Stimulated activated CD4-positive, alpha-beta T cell treated with anti-CD3 and anti-CD28 coated beads, TNF-alpha, amount 100 ng/mL, for 4 hours (primary cell): ENCODE data around the gene PCLAF.
"Not testable (repeated sequence)": the region's sequence is repeated elsewhere in the genome, so short reads cannot be mapped to it uniquely, and the experiment has no call there.

Experiments used
- DNase-seq, 3 experiments: peaks; one replicate each; pipeline ENCODE4 v3.0.0-alpha.2; 2020; ENCODE audit warnings: low read depth in 3 of 3

PCLAF gene

DNA sequence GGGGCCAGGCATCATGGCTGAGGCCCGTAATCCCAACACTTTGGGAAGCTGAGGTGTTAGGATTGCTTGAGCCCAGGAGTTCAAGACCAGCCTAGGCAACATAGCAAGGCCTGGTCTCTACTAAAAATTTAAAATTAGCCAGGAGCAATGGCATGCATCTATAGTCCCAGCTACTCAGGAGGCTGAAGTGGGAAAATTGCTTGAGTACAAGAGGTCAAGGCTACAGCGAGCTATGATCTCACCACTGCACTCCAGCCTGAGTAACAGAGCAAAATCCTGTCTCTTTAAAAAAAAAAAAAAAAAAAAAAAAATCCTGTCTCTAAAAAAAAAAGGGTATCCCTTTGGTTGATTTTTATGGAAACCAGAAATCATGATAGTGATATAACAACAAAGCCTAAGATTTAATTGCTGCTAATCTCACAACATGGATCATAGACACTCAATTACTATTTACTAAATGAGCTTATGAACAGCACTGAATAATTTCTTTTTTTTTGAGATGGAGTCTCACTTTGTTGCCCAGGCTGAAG is 12.1 kb downstream of the PCLAF start:
- DNase-seq, result no peak

DNA sequence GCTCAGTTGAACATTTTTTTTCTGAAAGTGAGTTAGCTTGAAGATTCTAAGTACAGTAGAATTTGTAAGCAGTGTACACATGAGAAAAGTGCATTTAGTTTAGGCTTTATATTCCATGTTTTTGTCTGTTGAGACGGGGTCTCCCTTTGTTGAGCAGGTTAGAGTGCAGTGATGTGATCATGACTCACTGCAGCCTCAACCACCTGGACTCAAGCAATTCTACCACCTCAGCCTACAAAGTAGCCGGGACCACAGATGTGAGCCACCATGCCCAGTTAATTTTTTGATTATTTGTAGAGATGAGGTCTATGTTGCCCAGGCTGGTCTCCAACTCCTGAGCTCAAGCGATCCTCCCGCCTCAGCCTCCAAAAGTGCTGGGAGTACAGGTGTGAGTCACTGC is 20.0 kb downstream of the PCLAF start:
- no peak for DNase-seq

DNA sequence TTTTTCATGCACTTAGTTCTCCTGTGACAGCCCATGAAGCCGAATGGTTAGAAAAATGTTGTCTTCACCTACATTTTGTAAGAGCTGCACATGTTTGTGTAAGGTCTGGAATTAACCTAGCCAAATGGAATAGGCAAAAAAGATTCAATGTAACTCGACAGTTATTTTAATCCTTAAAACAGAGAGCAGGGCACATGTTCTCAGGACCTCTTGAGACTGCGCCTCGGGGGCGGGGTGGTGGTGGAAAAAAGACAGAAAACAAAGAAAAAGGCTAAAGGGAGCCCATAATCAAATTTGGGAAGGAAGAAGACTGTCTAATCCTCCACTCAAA is 24.6 kb downstream of the PCLAF start:
- no peak for DNase-seq

DNA sequence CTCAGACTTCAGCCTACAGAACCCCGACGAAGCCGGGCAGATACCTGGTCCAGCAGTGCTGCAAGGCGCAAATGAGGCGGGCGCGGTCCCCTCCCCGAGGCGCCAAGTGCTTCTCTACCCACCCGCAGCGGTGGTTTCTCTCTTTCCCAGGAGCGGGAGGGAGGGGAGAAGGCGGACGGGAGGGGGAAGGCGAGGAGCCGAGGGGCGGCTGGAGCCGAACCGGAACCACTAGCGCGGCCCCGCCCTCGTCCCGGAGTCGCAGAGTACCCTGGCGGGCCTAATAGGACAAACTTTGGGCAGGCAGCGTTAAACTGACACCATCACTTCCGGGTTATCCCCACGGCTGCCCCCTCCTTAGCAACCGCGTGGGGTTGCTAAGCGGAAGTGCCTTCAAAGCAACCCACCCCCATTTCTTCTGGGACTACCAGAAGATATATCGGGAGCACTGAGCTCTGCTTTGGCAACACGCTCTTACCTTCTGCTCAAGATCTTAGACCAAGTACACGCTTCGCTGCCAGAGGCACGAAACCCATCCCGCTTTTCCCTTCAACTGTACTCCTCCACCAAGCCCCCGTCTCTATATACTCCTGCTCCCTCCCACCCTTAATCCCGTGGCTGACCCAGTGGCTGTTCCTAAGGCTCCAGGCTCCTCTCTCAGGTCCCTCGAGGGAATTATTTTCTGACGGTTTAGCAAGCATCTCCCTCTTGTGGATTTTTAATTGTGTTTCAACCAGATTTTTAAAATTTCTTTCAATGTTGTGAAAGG is 25.1 kb downstream of the PCLAF start, which contains the start of gene CSNK1G1:
CSNK1G1 (minus strand) TSS at position 230 of the 766 bp plus-strand sequence. CDS start 55,674 bp downstream, outside the sequence.
- DNase-seq, result peak; percentile 83 to 90 (median 87)

DNA sequence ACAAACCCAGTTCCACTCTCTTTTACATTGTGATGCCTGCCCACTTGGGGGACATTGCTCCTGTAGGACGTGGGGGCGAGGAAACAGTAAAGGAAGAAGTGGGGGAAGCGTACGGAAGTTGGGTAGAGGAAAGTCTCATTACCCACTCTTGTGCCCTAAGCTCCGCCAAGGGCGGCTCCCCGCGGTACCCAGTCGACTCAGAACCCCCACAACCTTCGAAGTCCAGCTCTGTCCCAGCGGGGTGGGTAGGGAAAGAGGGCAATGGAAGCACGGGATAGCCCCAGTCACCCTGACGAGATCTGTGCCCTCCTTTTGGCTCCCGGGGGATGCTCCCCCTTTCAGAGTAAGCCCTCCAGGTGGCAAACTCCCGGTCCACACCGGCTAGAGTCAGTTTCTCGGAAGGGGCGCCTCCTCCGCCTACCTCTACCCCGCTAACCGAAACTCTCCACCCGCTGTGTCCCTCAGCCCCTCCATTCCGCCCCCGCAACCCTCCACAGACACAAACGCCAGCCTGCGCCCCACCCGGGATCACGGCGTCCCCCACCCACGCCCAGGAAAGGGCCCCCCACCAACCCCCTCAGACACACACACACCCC is 25.8 kb downstream of the PCLAF start:
- peak in 1 of 3 experiments; percentile 46 for DNase-seq

DNA sequence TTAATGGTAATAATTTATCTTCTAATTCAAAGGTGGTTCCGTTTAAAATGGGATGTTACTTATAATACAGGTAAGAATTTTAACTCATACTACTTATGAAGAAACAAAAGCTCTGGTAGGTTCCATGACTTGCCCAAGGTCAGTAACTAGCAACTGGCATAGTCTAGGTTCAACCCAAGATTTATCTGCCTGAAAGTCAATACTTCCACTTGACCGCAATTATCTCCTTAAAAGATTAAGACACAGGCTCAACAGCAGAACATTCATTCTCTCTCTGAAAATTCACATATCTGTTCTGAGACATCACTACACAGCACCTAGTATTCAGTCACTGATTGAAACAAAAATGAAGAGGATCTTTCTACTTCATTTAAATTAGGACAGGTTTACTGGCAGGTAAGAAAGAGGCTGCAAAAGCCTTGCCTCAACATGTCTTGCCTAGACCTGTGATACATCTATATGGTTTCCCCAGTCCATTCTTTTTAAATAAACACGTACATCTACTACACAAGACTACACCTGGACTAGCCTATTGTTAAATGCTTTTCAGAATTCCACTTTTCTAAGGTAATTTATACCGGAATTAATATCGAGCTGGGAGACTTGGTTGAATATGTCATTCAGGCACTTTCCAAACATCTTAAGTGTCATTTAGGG is 26.4 kb downstream of the PCLAF start:
- DNase-seq, result no peak

DNA sequence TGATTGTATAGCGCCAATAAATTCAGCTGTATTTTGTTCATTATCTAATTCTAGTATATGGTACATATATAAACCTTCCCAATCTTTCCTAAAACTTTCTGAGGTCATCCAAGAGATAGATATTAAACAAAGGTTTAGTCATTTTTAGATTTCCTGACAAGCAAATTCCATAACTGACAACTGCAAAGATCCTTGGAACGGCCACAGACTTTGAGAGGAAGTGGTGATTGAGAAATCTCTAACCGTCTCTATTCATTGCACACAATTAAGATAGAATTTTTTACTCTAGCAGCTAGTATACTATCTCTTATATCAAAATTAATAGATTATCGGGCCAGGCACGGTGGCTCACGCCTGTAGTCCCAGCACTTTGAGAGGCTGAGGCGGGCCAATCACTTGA is 30.0 kb downstream of the PCLAF start:
- no peak for DNase-seq

DNA sequence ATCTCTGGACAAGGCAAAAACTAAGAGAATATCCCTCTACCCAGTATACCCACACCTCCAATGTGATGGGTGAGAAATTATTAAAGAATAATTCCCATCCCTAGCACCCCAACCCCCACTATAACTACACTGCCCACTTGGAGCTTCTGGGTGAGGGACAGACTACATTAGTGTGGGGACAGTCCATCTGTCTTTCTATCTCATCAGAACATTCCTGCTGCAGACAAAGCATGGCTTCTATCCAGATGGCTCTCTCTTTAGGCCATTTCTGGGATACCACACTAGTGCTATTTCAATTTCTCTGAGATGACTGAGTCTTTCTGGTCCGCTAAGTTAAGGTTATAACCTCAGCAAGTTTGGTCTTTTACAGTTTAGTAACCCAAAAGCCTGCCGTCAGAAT is 31.9 kb downstream of the PCLAF start:
- DNase-seq, result no peak

DNA sequence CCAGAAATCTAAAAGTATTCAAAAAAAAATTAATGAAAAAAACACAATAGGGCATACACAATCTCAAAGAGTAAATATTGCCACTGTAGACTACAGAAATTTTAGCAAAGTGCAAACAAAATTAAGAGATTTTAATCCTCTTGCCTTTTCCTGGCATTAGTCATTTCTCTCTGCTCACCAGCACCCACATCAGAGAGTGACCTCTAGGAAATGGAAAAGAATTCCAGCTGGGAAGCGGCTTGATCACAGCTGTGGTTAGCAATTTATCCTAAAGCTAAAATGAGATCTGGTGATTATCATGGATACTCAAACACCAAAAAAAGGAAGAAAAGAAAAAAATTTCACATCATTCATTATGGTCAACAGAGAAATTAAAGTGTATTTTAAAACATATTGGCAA is 32.8 kb downstream of the PCLAF start:
- no peak for DNase-seq

DNA sequence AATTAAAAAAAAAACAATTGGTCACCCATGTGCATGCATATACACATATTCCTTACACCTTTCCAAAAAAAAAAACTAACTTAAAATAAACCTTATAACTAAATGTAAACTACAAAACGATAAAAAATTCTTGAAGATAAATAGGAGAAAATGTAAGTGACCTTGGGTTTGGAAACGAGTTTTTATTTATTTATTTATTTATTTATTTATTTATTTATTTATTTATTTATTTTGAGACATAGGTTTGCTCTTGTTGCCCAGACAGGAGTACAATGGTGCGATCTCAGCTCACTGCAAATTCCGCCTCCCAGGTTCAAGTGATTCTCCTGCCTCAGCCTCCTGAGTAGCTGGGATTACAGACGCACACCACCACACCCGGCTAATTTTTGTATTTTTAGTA is 35.0 kb downstream of the PCLAF start:
- not testable (repeated sequence) for DNase-seq

DNA sequence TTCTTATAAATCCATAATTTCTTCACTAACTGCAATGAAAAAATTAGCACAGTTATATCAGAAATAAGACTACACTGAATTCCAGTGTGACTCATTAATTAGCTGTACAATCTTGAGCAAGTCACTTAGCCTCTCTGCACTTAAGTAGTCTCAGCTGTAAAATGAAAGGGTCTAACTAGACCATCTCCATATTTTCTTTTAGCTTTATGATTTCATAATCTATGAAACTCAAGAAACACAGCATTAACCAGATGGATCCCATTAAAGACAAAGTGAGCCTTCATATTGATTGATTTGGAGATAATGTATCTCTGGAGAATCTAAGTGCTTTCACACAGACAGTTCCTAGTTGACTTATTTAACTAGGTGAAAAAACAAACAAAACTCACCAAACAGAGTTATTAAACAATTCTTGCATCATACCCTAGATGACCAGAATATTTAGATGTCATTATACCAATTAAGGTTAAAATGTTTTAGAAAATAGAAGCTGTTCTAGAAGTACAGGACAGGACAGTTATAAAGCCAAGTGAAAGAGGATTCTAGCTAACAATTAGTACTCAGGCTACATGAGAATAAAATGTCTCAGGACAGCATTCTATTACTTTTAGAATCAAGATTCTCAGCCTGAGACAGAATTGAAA is 36.5 kb downstream of the PCLAF start:
- DNase-seq, result no peak

DNA sequence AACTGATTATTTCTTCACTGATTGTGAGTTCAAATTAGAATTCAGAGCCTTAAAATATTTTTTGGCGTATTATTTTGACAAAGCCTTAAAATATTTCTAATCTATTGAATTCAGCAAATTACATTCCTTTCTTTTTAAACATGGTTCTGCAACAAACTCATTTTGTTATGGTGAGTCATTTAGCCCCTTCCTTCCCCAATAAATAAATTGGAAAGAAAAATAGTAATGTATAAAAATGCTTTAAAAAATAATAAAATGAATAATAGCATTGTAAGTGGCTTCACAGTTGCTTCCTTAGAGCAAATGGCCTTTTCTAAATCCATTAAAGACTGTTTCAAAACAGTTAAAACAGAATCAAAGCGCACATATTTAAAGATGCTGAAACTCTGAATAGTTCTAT is 37.4 kb downstream of the PCLAF start:
- no peak for DNase-seq

DNA sequence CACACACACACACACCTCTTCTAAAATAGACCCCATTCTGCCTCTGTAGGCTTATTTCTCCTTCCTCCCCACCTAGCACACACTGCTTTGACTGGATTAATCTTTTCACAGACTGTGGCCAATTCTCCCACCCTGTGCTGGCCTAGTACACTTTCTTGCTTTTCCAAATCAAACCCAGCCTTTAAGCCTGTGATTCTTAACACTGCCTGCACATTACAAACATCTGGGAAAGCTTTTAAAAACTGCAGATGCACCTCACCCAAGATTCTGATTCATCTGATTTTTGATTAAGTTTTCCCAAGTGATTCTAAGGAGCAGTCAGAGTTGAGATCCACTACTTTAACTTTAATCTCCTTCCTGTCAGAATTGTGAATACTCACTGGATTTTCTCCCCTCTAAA is 38.0 kb downstream of the PCLAF start:
- DNase-seq, result no peak

DNA sequence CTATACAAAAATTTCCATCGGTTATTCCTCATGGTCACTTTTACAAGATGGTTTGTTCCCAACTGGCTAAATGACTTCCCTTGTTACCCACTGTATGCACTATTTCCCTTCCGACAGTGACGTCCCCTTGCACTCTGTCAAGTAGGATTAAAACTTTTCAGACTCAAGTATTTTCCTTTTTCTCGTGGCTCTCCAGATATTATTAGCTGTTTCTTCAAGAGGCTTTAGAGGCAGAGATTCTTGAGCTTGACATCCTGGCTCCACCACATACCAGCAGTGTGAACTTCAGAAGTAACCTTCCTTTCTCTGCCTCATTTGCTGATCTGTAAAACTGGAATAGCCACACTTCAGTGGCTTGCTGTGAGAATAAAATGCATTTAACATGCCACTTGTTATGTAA is 39.3 kb downstream of the PCLAF start:
- DNase-seq, result no peak

DNA sequence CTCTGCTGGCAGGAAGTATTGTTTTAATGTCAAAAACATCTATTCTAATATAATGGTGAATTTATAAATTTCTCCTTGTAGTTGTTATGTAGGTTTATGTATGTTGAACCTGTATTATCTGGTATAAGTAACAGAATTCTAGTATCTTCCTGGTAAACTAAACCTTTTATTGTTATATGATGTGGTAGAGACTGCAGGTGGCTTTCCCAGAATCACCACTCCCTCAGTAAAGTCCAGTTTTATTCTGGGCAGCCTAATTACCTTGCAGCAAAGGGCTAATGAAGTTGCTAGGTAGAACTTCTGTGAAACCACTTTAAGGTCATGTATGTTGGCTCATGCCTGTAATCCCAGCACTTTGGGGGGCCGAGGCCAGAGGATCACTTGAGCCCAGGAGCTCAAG is 40.9 kb downstream of the PCLAF start:
- DNase-seq, result no peak

DNA sequence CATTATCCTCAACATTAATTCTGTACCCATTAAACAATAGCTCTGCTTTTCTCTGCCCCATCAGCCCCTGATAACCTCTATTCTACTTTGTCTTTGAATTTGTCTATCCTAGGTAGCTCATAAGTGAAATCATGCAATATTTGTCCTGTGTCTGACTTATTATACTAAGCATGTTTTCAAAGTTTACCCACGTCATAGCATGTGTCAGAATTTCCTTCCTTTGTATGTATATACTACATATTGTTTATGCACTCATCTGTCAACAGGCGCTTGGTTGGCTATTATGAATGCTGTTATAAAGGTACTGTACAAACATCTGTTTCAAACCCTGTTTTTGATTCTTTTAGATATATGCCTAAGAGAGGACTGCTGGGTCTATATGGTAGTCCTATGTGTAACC is 43.5 kb downstream of the PCLAF start:
- DNase-seq, result no peak

DNA sequence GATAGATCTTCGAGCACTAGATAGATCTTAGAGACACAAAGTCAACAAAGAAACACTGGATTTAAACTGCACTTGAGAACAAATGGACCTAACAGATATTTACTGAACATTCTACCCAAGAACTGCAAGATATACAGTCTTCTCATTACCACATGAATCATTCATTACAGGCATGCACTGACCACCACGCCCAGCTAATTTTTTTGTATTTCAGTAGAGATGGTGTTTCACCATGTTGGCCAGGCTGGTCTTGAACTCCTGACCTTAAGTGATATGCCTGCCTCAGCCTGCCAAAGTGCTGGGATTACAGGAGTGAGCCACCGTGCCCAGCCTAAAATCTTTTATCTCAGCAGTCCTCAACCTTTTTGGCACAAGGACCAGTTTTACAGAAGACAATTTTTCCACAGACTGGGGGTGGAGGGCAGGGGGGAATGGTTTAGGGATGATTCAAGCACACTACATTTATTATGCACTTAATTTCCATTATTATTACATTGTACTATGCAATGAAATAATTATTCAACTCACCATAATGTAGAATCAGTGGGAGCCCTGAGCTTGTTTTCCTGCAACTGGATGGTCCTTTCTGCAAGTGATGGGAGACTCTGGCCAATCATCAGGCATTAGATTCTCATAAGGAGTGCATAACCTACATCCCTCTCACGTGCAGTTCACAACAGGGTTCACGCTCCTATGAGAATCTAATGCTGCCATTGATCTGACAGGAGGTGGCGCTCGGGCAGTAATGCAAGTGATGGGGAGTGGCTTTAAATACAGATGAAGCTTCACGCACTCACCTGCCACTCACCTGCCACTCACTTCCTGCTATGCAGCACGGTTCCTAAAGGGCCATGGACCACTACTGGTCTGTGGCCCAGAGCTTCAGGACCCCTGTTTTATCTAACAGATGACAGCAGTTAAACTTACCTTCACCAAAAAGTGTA is 47.0 kb downstream of the PCLAF start:
- DNase-seq, result peak in 2 of 3 experiments; percentile 13 to 20

DNA sequence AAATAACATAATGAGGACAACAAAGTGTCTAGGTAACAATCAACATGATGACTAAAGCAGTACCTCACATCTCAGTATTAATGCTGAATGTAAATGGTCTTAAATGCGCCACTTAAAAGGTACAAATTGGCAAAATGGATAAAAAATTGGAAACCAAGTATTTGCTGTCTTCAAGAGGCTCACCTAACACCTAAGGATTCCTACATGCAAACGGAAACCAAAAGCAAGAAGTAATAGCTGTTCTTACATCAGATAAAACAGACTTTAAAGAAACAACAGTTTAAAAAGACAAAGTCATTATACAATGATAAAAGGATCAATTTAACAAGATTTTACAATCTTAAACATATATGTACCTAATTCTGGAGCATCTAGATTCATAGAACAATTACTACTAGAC is 47.7 kb downstream of the PCLAF start:
- no peak for DNase-seq

DNA sequence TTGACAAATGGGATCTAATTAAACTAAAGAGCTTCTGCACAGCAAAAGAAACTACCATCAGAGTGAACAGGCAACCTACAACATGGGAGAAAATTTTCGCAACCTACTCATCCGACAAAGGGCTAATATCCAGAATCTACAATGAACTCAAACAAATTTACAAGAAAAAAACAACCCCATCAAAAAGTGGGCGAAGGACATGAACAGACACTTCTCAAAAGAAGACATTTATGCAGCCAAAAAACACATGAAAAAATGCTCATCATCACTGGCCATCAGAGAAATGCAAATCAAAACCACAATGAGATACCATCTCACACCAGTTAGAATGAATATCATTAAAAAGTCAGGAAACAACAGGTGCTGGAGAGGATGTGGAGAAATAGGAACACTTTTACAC is 49.6 kb downstream of the PCLAF start:
- not testable (repeated sequence) for DNase-seq

DNA sequence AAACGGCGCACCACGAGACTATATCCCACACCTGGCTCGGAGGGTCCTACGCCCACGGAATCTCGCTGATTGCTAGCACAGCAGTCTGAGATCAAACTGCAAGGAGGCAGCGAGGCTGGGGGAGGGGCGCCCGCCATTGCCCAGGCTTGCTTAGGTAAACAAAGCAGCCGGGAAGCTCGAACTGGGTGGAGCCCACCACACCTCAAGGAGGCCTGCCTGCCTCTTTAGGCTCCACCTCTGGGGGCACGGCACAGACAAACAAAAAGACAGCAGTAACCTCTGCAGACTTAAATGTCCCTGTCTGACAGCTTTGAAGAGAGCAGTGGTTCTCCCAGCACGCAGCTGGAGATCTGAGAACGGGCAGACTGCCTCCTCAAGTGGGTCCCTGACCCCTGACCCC is 54.3 kb downstream of the PCLAF start:
- DNase-seq, result not testable (repeated sequence)

DNA sequence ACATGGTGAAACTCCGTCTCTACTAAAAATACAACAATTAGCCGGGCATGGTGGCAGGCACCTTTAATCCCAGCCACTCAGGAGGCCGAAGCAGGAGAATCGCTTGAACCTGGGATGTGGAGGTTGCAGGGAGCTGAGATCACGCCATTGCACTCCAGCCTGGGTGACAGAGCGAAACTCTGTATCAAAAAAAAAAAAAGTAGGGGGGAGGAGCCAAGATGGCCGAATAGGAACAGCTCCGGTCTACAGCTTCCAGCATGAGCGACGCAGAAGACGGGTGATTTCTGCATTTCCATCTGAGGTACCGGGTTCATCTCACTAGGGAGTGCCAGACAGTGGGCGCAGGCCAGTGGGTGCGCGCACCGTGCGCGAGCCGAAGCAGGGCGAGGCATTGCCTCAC is 54.8 kb downstream of the PCLAF start:
- not testable (repeated sequence) for DNase-seq
